PC-9 (cell line): ENCODE results near the gene FUS. TPM values are rescaled to one million over a fixed set of nuclear protein-coding genes. Genes with fewer than 3 reads are reported as not detected.
"Not testable (repeated sequence)": the region's sequence is repeated elsewhere in the genome, so short reads cannot be mapped to it uniquely, and the experiment has no call there.

Experiments used
- BruUV-seq: library from RNA; stranded (reverse); fragments of 400-500 nt; replicated peaks from 2 replicates; lab custom pipeline; 2021; lab: Mats Ljungman, UMichigan
- CTCF ChIA-PET: fragments of 300-600 bp; sonication (Branson Sonifier 250); formaldehyde crosslinking; loops from one replicate; lab custom pipeline; 2022; ENCODE audit warnings: antibody characterized with exemption; lab: Charles Lee
- POLR2A ChIA-PET: fragments of 300-600 bp; sonication (Branson Sonifier 250); formaldehyde crosslinking; loops from one replicate; lab custom pipeline; 2022; ENCODE audit warnings: antibody characterized with exemption; ENCODE audit not compliant: unreplicated experiment; lab: Charles Lee
- DNase-seq, 2 experiments: peaks; one replicate each; pipeline versions ENCODE4 v3.0.0 to v3.0.0-alpha.2; 2015 to 2022; ENCODE audit warnings: mixed read lengths in 1 of 2
- H2AFZ ChIP-seq: fragments of 200-600 bp; sonication (generic); 2 replicates; pipeline ENCODE4 v1.8.1; 2017; ENCODE audit warnings: antibody characterized with exemption
- H3F3A ChIP-seq: fragments of 200-600 bp; sonication (generic); 2 replicates; pipeline ENCODE4 v1.8.1; 2017; ENCODE audit warnings: antibody characterized with exemption, mild to moderate bottlenecking, low read depth; ENCODE audit not compliant: insufficient read depth
- H3K27ac ChIP-seq: fragments of 200-600 bp; sonication (generic); 2 replicates; pipeline ENCODE4 v1.6.1; 2016; ENCODE audit warnings: mixed run types
- H3K27me3 ChIP-seq: fragments of 200-600 bp; sonication (generic); 2 replicates; pipeline ENCODE4 v1.6.1; 2016; ENCODE audit warnings: low read depth, mixed run types; ENCODE audit not compliant: insufficient read depth
- H3K36me3 ChIP-seq: fragments of 200-600 bp; sonication (generic); 2 replicates; pipeline ENCODE4 v1.6.1; 2016; ENCODE audit warnings: low read depth, mixed run types
- H3K4me1 ChIP-seq: fragments of 200-600 bp; sonication (generic); replicated peaks from 2 replicates; pipeline ENCODE4 v1.6.1; 2016; ENCODE audit warnings: mixed run types; ENCODE audit not compliant: insufficient read depth
- H3K4me2 ChIP-seq: fragments of 200-600 bp; sonication (generic); 2 replicates; pipeline ENCODE4 v1.6.1; 2017; ENCODE audit warnings: mixed run types
- H3K4me3 ChIP-seq: fragments of 200-600 bp; sonication (generic); 2 replicates; pipeline ENCODE4 v1.6.1; 2016; ENCODE audit warnings: mixed run types
- H3K79me2 ChIP-seq: fragments of 200-600 bp; sonication (generic); 2 replicates; pipeline ENCODE4 v1.6.1; 2017; ENCODE audit warnings: low read depth, mixed run types
- H3K9me2 ChIP-seq: fragments of 200-600 bp; sonication (generic); 2 replicates; pipeline ENCODE4 v1.8.1; 2017; ENCODE audit warnings: mild to moderate bottlenecking; ENCODE audit not compliant: insufficient read depth
- H3K9me3 ChIP-seq: fragments of 200-600 bp; sonication (generic); 2 replicates; pipeline ENCODE4 v1.8.1; 2016; ENCODE audit warnings: low read depth; ENCODE audit not compliant: insufficient read depth
- H4K20me1 ChIP-seq: fragments of 200-600 bp; sonication (generic); 2 replicates; pipeline ENCODE4 v1.8.1; 2017; ENCODE audit not compliant: insufficient read depth
- CTCF ChIP-seq: fragments of 200-600 bp; sonication (generic); conservative IDR thresholded peaks from 2 replicates; pipeline ENCODE4 v1.6.1; 2017; ENCODE audit warnings: mixed run types, antibody characterized with exemption, mild to moderate bottlenecking, moderate library complexity
- EZH2 ChIP-seq: fragments of 200-600 bp; sonication (generic); IDR thresholded peaks from 2 replicates; pipeline ENCODE4 v1.8.0; 2017; ENCODE audit warnings: antibody characterized with exemption, low read depth
- intact Hi-C: fragments of 100-400 bp; cut with micrococcal nuclease; formaldehyde crosslinking; loops from one replicate; pipeline ENCODE4 v1.10.0; 2022; ENCODE audit not compliant: unreplicated experiment
- total RNA-seq: library from RNA; stranded (reverse); gene quantifications from 2 replicates; pipeline ENCODE4 v1.2.3, GENCODE V29; 2021

Gene FUS
- total RNA-seq, 1 experiment from 2014 or later, result 637 TPM

- Histone ChIP-seq H3K4me1 (peaks cover 8% of the 10 kb centered on the region; the same call in 1 of the 2 replicates), H2AFZ (no peak overlapping the region), H3K4me2 (no peak overlapping the region), H3K4me3 (no peak overlapping the region), H3K9me3 (no peaks in the 10 kb centered on the region), H3K36me3 (peaks cover 30% of the 10 kb centered on the region), H3K9me2 (no peaks in the 10 kb centered on the region), H3K27me3 (no peaks in the 10 kb centered on the region), H4K20me1 (peaks cover 60% of the 10 kb centered on the region), H3K79me2 (no peaks in the 10 kb centered on the region), H3F3A (peaks cover 98% of the 10 kb centered on the region), H3K27ac (no peak overlapping the region)
- ChIA-PET POLR2A (interaction anchor here (1.0 kb wide), 1 partner anchor 677 kb away, joined by 6 read pairs; the partner anchor contains the start of gene ZNF267), CTCF (no interaction called here)
- TF ChIP-seq CTCF (no peak), EZH2 (no peak)
- BruUV-seq, result no TSS peak
- intact Hi-C loops, result no loop called here
- DNase-seq, result no peak
Observed at GRCh38 chr16:31196324-31197088, 16.6 kb downstream of the FUS start.

- H3K9me3 ChIP-seq, result no peaks in the 10 kb centered on the region
- no peaks in the 10 kb centered on the region for H3K79me2 ChIP-seq
- CTCF ChIA-PET, result interaction anchor here (0.7 kb wide), 1 partner anchor 184 kb away, joined by 3 read pairs; no protein-coding TSS in a partner anchor
- no peak for DNase-seq
- H3K4me1 ChIP-seq, result peaks cover 10% of the 10 kb centered on the region
- no peaks in the 10 kb centered on the region for H3K9me2 ChIP-seq
- H2AFZ ChIP-seq, result no peak overlapping the region
- no TSS peak for BruUV-seq
- H3K4me2 ChIP-seq, result no peak overlapping the region
- intact Hi-C loops, result no loop called here
- peaks cover 87% of the 10 kb centered on the region for H3F3A ChIP-seq
- POLR2A ChIA-PET, result interaction anchor here (0.6 to 0.7 kb wide), 5 partner anchors 14 to 215 kb away, joined by 3 to 11 read pairs (median 6); no protein-coding TSS in a partner anchor
- H3K27ac ChIP-seq, result no peak overlapping the region
- peaks cover 47% of the 10 kb centered on the region for H4K20me1 ChIP-seq
- H3K36me3 ChIP-seq, result peaks cover 12% of the 10 kb centered on the region
- no peak for TF ChIP-seq EZH2
- TF ChIP-seq CTCF, result no peak
- H3K4me3 ChIP-seq, result no peak overlapping the region
- no peaks in the 10 kb centered on the region for H3K27me3 ChIP-seq
Observed at GRCh38 chr16:31198207-31198882, 18.4 kb downstream of the FUS start.

GRCh38 chr16:31199430-31200041, 19.6 kb downstream of the FUS start:
- ChIA-PET POLR2A (interaction anchor here (0.7 kb wide), 1 partner anchor 70 kb away, joined by 6 read pairs; no protein-coding TSS in a partner anchor), CTCF (no interaction called here)
- peaks cover 10% of the 10 kb centered on the region for H3K36me3 ChIP-seq
- DNase-seq, result no peak
- no peaks in the 10 kb centered on the region for H3K9me2 ChIP-seq
- peaks cover 35% of the 10 kb centered on the region for H4K20me1 ChIP-seq
- H3K4me2 ChIP-seq, result no peak overlapping the region
- 0 out of 2 replicates have a peak overlapping the region, but pooled peaks have one; percentile 1 for H3K27ac ChIP-seq
- no peak overlapping the region for H3K4me3 ChIP-seq
- H3F3A ChIP-seq, result peaks cover 80% of the 10 kb centered on the region
- no peaks in the 10 kb centered on the region for H3K79me2 ChIP-seq
- no TSS peak for BruUV-seq
- H3K9me3 ChIP-seq, result no peaks in the 10 kb centered on the region
- peaks cover 19% of the 10 kb centered on the region for H3K4me1 ChIP-seq
- TF ChIP-seq EZH2 (no peak), CTCF (no peak)
- intact Hi-C loops, result loop anchor here (5.0 kb wide), 2 partner anchors 188 to 243 kb away; partner anchors contain the start of gene ZNF843
- H2AFZ ChIP-seq, result no peak overlapping the region
- H3K27me3 ChIP-seq, result no peaks in the 10 kb centered on the region

GRCh38 chr16:31200111-31200510, 20.2 kb downstream of the FUS start:
- H3K36me3 ChIP-seq, CTCF ChIA-PET, H3K4me3 ChIP-seq, H3K9me2 ChIP-seq, H3K79me2 ChIP-seq, BruUV-seq, H3K9me3 ChIP-seq, H3K4me2 ChIP-seq, POLR2A ChIA-PET, H3K27me3 ChIP-seq, H2AFZ ChIP-seq, DNase-seq: not testable (repeated sequence)
- 0 out of 2 replicates have a peak overlapping the region, but pooled peaks have one; percentile 1 for H3K27ac ChIP-seq
- peaks cover 76% of the 10 kb centered on the region for H3F3A ChIP-seq
- H4K20me1 ChIP-seq, result peaks cover 29% of the 10 kb centered on the region
- H3K4me1 ChIP-seq, result peaks cover 19% of the 10 kb centered on the region
- intact Hi-C loops, result loop anchor here (5.0 kb wide), 2 partner anchors 187 to 242 kb away; partner anchors contain the start of gene ZNF843
